Endodermal cell (in vitro differentiated cells): ENCODE data around the gene ACAD9. TPM values are rescaled to one million over a fixed set of nuclear protein-coding genes. Genes with fewer than 3 reads are reported as not detected.

Source experiments
- DNase-seq: peaks from one replicate; pipeline ENCODE4 v3.0.0-alpha.2; 2017
- H3K27ac ChIP-seq: 2 replicates; pipeline ENCODE4 v1.5.1; 2013; ENCODE audit warnings: mild to moderate bottlenecking, low read depth, low read length, moderate library complexity
- H3K27me3 ChIP-seq: 2 replicates; pipeline ENCODE4 v1.6.1; 2013; ENCODE audit warnings: mild to moderate bottlenecking, low read length, moderate library complexity; ENCODE audit not compliant: insufficient read depth, control insufficient read depth, poor library complexity, severe bottlenecking
- H3K36me3 ChIP-seq: 2 replicates; pipeline ENCODE4 v1.7.0; 2013; ENCODE audit warnings: mild to moderate bottlenecking, low read length, moderate library complexity; ENCODE audit not compliant: control insufficient read depth, insufficient read depth
- H3K4me1 ChIP-seq: one replicate; pipeline ENCODE4 v1.7.0; 2013; ENCODE audit warnings: low read length; ENCODE audit not compliant: control insufficient read depth, insufficient read depth
- H3K4me3 ChIP-seq: 2 replicates; pipeline ENCODE4 v1.5.1; 2013; ENCODE audit warnings: mild to moderate bottlenecking, low read length, moderate library complexity
- H3K9ac ChIP-seq: 2 replicates; pipeline ENCODE4 v1.6.1; 2013; ENCODE audit warnings: mild to moderate bottlenecking, low read length, moderate library complexity; ENCODE audit not compliant: poor library complexity, severe bottlenecking; ENCODE audit errors: extremely low read depth
- H3K9me3 ChIP-seq: 2 replicates; pipeline ENCODE4 v1.6.1; 2013; ENCODE audit warnings: mild to moderate bottlenecking, low read length, moderate library complexity; ENCODE audit not compliant: control insufficient read depth
- H3K27ac Mint-ChIP-seq: 2 replicates; pipeline ENCODE4 v1.8.0; 2020; ENCODE audit warnings: mixed read lengths
- H3K27me3 Mint-ChIP-seq: 2 replicates; pipeline ENCODE4 v1.8.0; 2021; ENCODE audit warnings: mild to moderate bottlenecking, mixed read lengths; ENCODE audit not compliant: insufficient read depth
- H3K36me3 Mint-ChIP-seq: 2 replicates; pipeline ENCODE4 v1.8.0; 2020; ENCODE audit warnings: low read depth, mixed read lengths
- H3K4me1 Mint-ChIP-seq: 2 replicates; pipeline ENCODE4 v1.8.0; 2020; ENCODE audit warnings: mixed read lengths
- H3K4me3 Mint-ChIP-seq: 2 replicates; pipeline ENCODE4 v1.8.0; 2020; ENCODE audit warnings: mild to moderate bottlenecking, moderate library complexity, mixed read lengths
- H3K9me3 Mint-ChIP-seq: 2 replicates; pipeline ENCODE4 v1.8.0; 2020; ENCODE audit warnings: mild to moderate bottlenecking, mixed read lengths
- CTCF ChIP-seq: fragments of 200-600 bp; sonication (generic); conservative IDR thresholded peaks from 2 replicates; pipeline ENCODE4 v1.5.0; 2021; ENCODE audit warnings: antibody characterized with exemption, mild to moderate bottlenecking
- WGBS, 2 experiments: methylation state at CpG; one replicate each; pipeline versions ENCODE4 v1.1.5 to v1.1.7; 2013; ENCODE audit warnings: missing lambda C conversion rate in 2 of 2, mixed read lengths in 1 of 2; ENCODE audit not compliant: insufficient coverage in 1 of 2, insufficient read length in 1 of 2; 5-methylcytosine and 5-hydroxymethylcytosine counted together
- total RNA-seq, 2 donors: library from RNA; stranded (reverse); fragmentation: NEBNext Ultra II Directional in 1 of 2; extraction: Animal tissue kit (Norgen Biotek cat#: 25700) in 1 of 2; gene quantifications; 2 replicates in 1 of 2; 3 replicates in 1 of 2; pipeline ENCODE4 v1.2.1, GENCODE V29; 2021

The ACAD9 gene
- total RNA-seq, 2 donors from 2014 or later = 48.0 to 52.1 TPM

GRCh38 chr3:128933213-128933921 is 53.9 kb downstream of the ACAD9 start:
- H3K4me3 Mint-ChIP-seq = no peak overlapping the region
- no peak overlapping the region for H3K27ac ChIP-seq
- H3K27me3 ChIP-seq = peaks cover 7% of the 10 kb centered on the region
- H3K36me3 Mint-ChIP-seq = no peaks in the 10 kb centered on the region
- H3K9ac ChIP-seq = no peak overlapping the region
- peaks cover 9% of the 10 kb centered on the region for H3K9me3 ChIP-seq
- H3K9me3 Mint-ChIP-seq = peaks cover 8% of the 10 kb centered on the region
- no peaks in the 10 kb centered on the region for H3K4me1 Mint-ChIP-seq
- no peak for TF ChIP-seq CTCF
- DNase-seq = no peak
- WGBS, 2 experiments = 88 to 90% methylated on average over 6 to 9 of the region's 9 CpGs
- H3K36me3 ChIP-seq = no peaks in the 10 kb centered on the region
- H3K27ac Mint-ChIP-seq = no peak overlapping the region
- H3K4me3 ChIP-seq = no peak overlapping the region
- no peaks in the 10 kb centered on the region for H3K4me1 ChIP-seq
- H3K27me3 Mint-ChIP-seq = peaks cover 3% of the 10 kb centered on the region

- Histone ChIP-seq H3K27me3 (peaks cover 7% of the 10 kb centered on the region), H3K9ac (no peak overlapping the region), H3K27ac (no peak overlapping the region), H3K9me3 (peaks cover 7% of the 10 kb centered on the region), H3K4me1 (no peaks in the 10 kb centered on the region), H3K36me3 (no peaks in the 10 kb centered on the region), H3K4me3 (no peak overlapping the region)
- no peak for TF ChIP-seq CTCF
- no peak for DNase-seq
- Mint-ChIP-seq H3K4me3 (no peak overlapping the region), H3K4me1 (no peaks in the 10 kb centered on the region), H3K27ac (no peak overlapping the region), H3K9me3 (peaks cover 7% of the 10 kb centered on the region), H3K27me3 (peaks cover 5% of the 10 kb centered on the region), H3K36me3 (no peaks in the 10 kb centered on the region)
- 87% methylated on average over 2 of the region's 2 CpGs; no CpG with 5 or more reads in 1 of the 2 experiments for WGBS, 2 experiments
Observed at GRCh38 chr3:128933922-128934253, 54.5 kb downstream of the ACAD9 start.

GRCh38 chr3:128935922-128936321 is 56.5 kb downstream of the ACAD9 start:
- no peak for DNase-seq
- no peak overlapping the region for H3K9ac ChIP-seq
- no peaks in the 10 kb centered on the region for H3K36me3 Mint-ChIP-seq
- peaks cover 10% of the 10 kb centered on the region for H3K27me3 Mint-ChIP-seq
- H3K27me3 ChIP-seq = peaks cover 7% of the 10 kb centered on the region
- no peak overlapping the region for H3K4me3 Mint-ChIP-seq
- no peak overlapping the region for H3K27ac ChIP-seq
- H3K9me3 ChIP-seq = no peaks in the 10 kb centered on the region
- H3K4me1 ChIP-seq = no peaks in the 10 kb centered on the region
- no peak overlapping the region for H3K27ac Mint-ChIP-seq
- no peak for TF ChIP-seq CTCF
- no peaks in the 10 kb centered on the region for H3K4me1 Mint-ChIP-seq
- H3K36me3 ChIP-seq = no peaks in the 10 kb centered on the region
- 89% methylated on average over 2 of the region's 2 CpGs; no CpG with 5 or more reads in 1 of the 2 experiments for WGBS, 2 experiments
- no peak overlapping the region for H3K4me3 ChIP-seq
- no peaks in the 10 kb centered on the region for H3K9me3 Mint-ChIP-seq
